ENCODE results near the gene LMF2.
"Not testable (repeated sequence)": the region's sequence is repeated elsewhere in the genome, so short reads cannot be mapped to it uniquely, and the experiment has no call there.

LMF2 gene

GRCh38 chr22:50507421-50507990 lies at the start of gene LMF2:
TSS of gene LMF2 (minus strand) at chr22:50507702. CDS start at chr22:50507675, 27 bp downstream.
- no peak for DNase-seq

- DNase-seq = no peak
Measured at GRCh38 chr22:50556703-50557102, 49.2 kb upstream of the LMF2 start.

- no peak for DNase-seq
Measured at GRCh38 chr22:50553310-50553709, 45.8 kb upstream of the LMF2 start.

GRCh38 chr22:50551160-50551752 lies 43.8 kb upstream of the LMF2 start:
- no peak for DNase-seq

GRCh38 chr22:50550395-50550794 lies 42.9 kb upstream of the LMF2 start:
- DNase-seq = no peak

GRCh38 chr22:50548921-50549790 lies 41.7 kb upstream of the LMF2 start:
- peak; percentile 62 for DNase-seq

- DNase-seq = no peak
Measured at GRCh38 chr22:50548040-50548920, 40.8 kb upstream of the LMF2 start.

- no peak for DNase-seq
Measured at GRCh38 chr22:50547263-50547985, 39.9 kb upstream of the LMF2 start.

GRCh38 chr22:50546326-50547262 lies 39.1 kb upstream of the LMF2 start:
- DNase-seq = no peak

- DNase-seq = no peak
Measured at GRCh38 chr22:50545522-50546325, 38.2 kb upstream of the LMF2 start, which contains the start of gene KLHDC7B. TSS of gene KLHDC7B (plus strand) at chr22:50545899. CDS start at chr22:50546244, 345 bp downstream.

GRCh38 chr22:50544746-50545253 lies 37.3 kb upstream of the LMF2 start:
- no peak for DNase-seq

- peak; percentile 67 for DNase-seq
Measured at GRCh38 chr22:50544078-50544745, 36.7 kb upstream of the LMF2 start.

GRCh38 chr22:50542416-50542927 lies 35.0 kb upstream of the LMF2 start:
- DNase-seq = no peak

GRCh38 chr22:50541667-50542026 lies 34.1 kb upstream of the LMF2 start:
- DNase-seq = not testable (repeated sequence)

- no peak for DNase-seq
Measured at GRCh38 chr22:50540381-50540780, 32.9 kb upstream of the LMF2 start.

GRCh38 chr22:50537765-50538164 lies 30.3 kb upstream of the LMF2 start:
- no peak for DNase-seq

- no peak for DNase-seq
Measured at GRCh38 chr22:50536226-50536625, 28.7 kb upstream of the LMF2 start.

GRCh38 chr22:50535113-50535512 lies 27.6 kb upstream of the LMF2 start:
- DNase-seq = no peak

Data from NCI-H146 (cell line).